ENCODE data around the gene VAMP1.

VAMP1 gene

DNA sequence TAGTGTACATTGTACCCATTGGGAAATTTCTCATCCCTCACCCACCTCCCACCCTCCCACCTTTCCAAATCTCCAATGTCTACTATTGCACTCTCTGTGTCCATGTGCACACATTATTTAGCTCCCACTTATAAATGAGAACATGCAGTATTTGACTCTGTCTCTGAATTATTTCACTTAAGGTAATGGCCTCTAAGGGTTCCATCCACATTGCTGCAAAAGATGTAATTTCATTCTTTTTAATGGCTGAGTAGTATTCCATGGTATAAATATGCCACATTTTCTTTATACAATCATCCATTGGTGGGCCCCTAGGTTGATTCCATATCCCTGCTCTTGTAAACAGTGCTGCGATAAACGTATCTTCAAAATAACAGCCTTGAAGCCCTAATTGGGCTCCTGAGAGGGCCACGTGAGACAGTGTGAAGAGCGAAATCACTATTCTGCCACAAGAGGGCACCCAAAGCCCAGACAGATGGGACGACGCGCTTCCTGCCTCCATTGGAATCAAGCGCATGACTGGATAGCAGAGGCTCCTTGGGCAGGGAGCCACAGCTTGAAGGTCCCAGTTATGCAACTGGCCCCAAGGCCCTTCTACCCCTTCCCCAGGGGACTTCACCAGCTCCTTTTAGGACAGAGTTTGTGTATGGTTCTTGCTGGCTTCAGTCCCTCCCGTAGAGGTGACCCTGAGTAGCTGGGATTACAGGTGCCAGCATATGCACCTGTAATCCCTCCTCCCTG lies 47.0 kb downstream of the VAMP1 start:
- peak; percentile 88 for DNase-seq

- no peak for DNase-seq
Observed at GRCh38 chr12:6420364-6420763, 50.1 kb downstream of the VAMP1 start.

- no peak for DNase-seq
Observed at GRCh38 chr12:6418796-6419195, 51.7 kb downstream of the VAMP1 start.

- peak; percentile 98 for DNase-seq
Observed at GRCh38 chr12:6416596-6416995, 53.9 kb downstream of the VAMP1 start.

Measured in MV-4-11 (cell line).